Body of pancreas (tissue), 4 donors: ENCODE measurements around the gene CDH4.

ENCODE experiments used
- CTCF ChIP-seq, 7 experiments: fragments of 450-650 bp in 4 of 7; fragments of 200-600 bp in 3 of 7; sonication (generic) in 3 of 7; IDR thresholded peaks; one replicate each; pipeline ENCODE4 v1.5.1; 2016 to 2019; ENCODE audit warnings: antibody characterized with exemption in 7 of 7
- POLR2A ChIP-seq, 3 donors: fragments of 450-650 bp; IDR thresholded peaks; one replicate each; pipeline ENCODE4 v1.6.1; 2016; ENCODE audit warnings: antibody characterized with exemption in 3 of 3, mild to moderate bottlenecking in 2 of 3

GRCh38 chr20:61512475-61512874 lies 260.4 kb downstream of the CDH4 start:
- TF ChIP-seq CTCF (IDR thresholded peaks at IDR 0.05) (no peak), POLR2A (IDR thresholded peaks at IDR 0.05) (no peak)
